ENCODE results near the gene DCANP1. TPM values are rescaled to one million over a fixed set of nuclear protein-coding genes. Genes with fewer than 3 reads are reported as not detected.

The DCANP1 gene
- total and polyA plus RNA-seq, 2 donors (not counting 3 experiments of a cell fraction or from before 2014, with no cell fraction given), result not detected

DNA sequence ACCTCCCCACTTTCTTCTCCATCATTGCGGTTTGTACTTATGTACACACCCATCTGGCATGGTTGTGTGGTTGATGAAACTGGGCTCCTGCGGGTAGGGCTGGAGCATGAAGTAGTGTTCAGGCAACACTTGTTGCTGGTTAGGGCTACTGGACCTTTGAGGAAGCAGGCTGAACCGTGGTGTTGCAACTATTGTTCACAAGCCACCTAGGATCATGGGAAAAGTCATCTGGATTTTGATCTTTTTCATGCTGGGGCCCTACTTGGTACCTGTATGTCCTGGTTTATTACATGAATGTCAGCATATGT lies 45.1 kb upstream of the DCANP1 start:
- Histone ChIP-seq H3K27ac (ENCODE audit: insufficient read depth, low read depth, low read length) (no peak overlapping the region), H3K4me3 (replicated peaks in 1 of 3; ENCODE audit: insufficient read depth in 1 of 3, low read depth in 1 of 3, low read length in 3 of 3) (no peak overlapping the region), H3K9me1 (replicated peaks; ENCODE audit: control insufficient read depth, extremely low read depth, insufficient read depth, low read length) (no peaks in the 10 kb centered on the region), H4K20me1 (replicated peaks; ENCODE audit: control insufficient read depth, extremely low read depth, insufficient read depth, low read length) (no peaks in the 10 kb centered on the region), H3K9me3 (replicated peaks; ENCODE audit: control insufficient read depth, insufficient read depth, low read length) (no peaks in the 10 kb centered on the region), H3K36me3 (ENCODE audit: control insufficient read depth in 2 of 2, extremely low read depth in 1 of 2, insufficient read depth in 2 of 2, low read length in 2 of 2) (no peaks in the 10 kb centered on the region), H2AFZ (ENCODE audit: low read depth, low read length) (no peak overlapping the region), H3K4me2 (ENCODE audit: insufficient read depth, low read length) (no peak overlapping the region), H3K27me3 (ENCODE audit: control insufficient read depth in 2 of 2, insufficient read depth in 2 of 2, low read length in 2 of 2) (peaks cover 53 to 69% of the 10 kb centered on the region in 2 experiments), H3K79me2 (ENCODE audit: control insufficient read depth, insufficient read depth, low read length) (no peaks in the 10 kb centered on the region), H3K9ac (replicated peaks; ENCODE audit: extremely low read depth, insufficient read depth, low read length) (no peak overlapping the region), H3K4me1 (ENCODE audit: control insufficient read depth, extremely low read depth, insufficient read depth, low read length) (peaks cover 3% of the 10 kb centered on the region)
- DNase-seq (ENCODE audit: low read depth, low spot score), result no peak
- POLR2A ChIA-PET, result no interaction called here
- CTCF ChIA-PET, result interaction anchor here (0.8 to 1.0 kb wide), 2 partner anchors 26 to 73 kb away, joined by 3 read pairs; no protein-coding TSS in a partner anchor
- TF ChIP-seq POLR2A (IDR thresholded peaks at IDR 0.05; ENCODE audit: low read depth, low read length) (no peak), FOS (IDR thresholded peaks at IDR 0.05; ENCODE audit: borderline replicate concordance, insufficient read depth, low read length) (no peak), MAX (IDR thresholded peaks at IDR 0.05; ENCODE audit: insufficient read depth, insufficient read length) (no peak), MYC (IDR thresholded peaks at IDR 0.05; ENCODE audit: low read depth, low read length) (no peak), JUN (IDR thresholded peaks at IDR 0.05; ENCODE audit: borderline replicate concordance, insufficient read depth, insufficient read length, low read depth) (no peak), POLR2AphosphoS5 (IDR thresholded peaks at IDR 0.05; ENCODE audit: insufficient read depth, low read depth, low read length) (no peak), GATA2 (IDR thresholded peaks at IDR 0.05; ENCODE audit: insufficient read depth, insufficient read length, low read depth, low read length) (no peak), CTCF (IDR thresholded peaks at IDR 0.05; ENCODE audit: extremely low read depth in 1 of 2, insufficient read depth in 1 of 2, low read depth in 1 of 2, low read length in 2 of 2) (no peak), EZH2 (IDR thresholded peaks at IDR 0.05; ENCODE audit: borderline replicate concordance, low read depth, low read length, severe bottlenecking) (no peak)
- no peak for FAIRE-seq
- dilution Hi-C loops (cut with MboI; ENCODE audit: extremely low pct_ligation_motif_present, low sequenced_read_pairs), result no loop called here
- intact Hi-C loops (cut with micrococcal nuclease), result no loop called here
- no TSS peak for BruUV-seq (replicated peaks)

Measured in endothelial cell of umbilical vein (primary cell).